Type B pancreatic cell (in vitro differentiated cells): ENCODE data around the gene CHMP5. TPM values are rescaled to one million over a fixed set of nuclear protein-coding genes. Genes with fewer than 3 reads are reported as not detected.
A peak's percentile ranks its signal among the peaks of the same experiment; 100 is the strongest.

Experiments
- DNase-seq: peaks from one replicate; pipeline ENCODE4 v3.0.0; 2021; ENCODE audit warnings: mixed read lengths; ENCODE audit not compliant: unreplicated experiment; ENCODE audit errors: extremely low spot score
- H3K27ac Mint-ChIP-seq: 2 replicates; pipeline ENCODE4 v1.8.0; 2021; ENCODE audit warnings: mild to moderate bottlenecking, mixed read lengths
- H3K27me3 Mint-ChIP-seq: 2 replicates; pipeline ENCODE4 v1.8.0; 2021; ENCODE audit warnings: mixed read lengths
- H3K36me3 Mint-ChIP-seq: 2 replicates; pipeline ENCODE4 v1.8.0; 2021; ENCODE audit warnings: mixed read lengths
- H3K4me1 Mint-ChIP-seq: one replicate; pipeline ENCODE4 v1.8.0; 2021; ENCODE audit warnings: mixed read lengths; ENCODE audit not compliant: unreplicated experiment
- H3K4me3 Mint-ChIP-seq: 2 replicates; pipeline ENCODE4 v1.8.0; 2021; ENCODE audit warnings: mild to moderate bottlenecking, mixed read lengths
- H3K9me3 Mint-ChIP-seq: 2 replicates; pipeline ENCODE4 v1.8.0; 2021; ENCODE audit warnings: mixed read lengths
- total RNA-seq: library from RNA; stranded (reverse); gene quantifications from 2 replicates; pipeline ENCODE4 v1.2.1, GENCODE V29; 2021; ENCODE audit warnings: low replicate concordance
- TF ChIP-seq, protein P1 (sequence below): fragments of 200-600 bp; sonication (generic); conservative IDR thresholded peaks from 2 replicates; pipeline ENCODE4 v1.5.0; 2021; ENCODE audit warnings: antibody characterized with exemption, mild to moderate bottlenecking

CHMP5 gene
- total RNA-seq, 1 donor from 2014 or later, result 51.4 TPM

DNA sequence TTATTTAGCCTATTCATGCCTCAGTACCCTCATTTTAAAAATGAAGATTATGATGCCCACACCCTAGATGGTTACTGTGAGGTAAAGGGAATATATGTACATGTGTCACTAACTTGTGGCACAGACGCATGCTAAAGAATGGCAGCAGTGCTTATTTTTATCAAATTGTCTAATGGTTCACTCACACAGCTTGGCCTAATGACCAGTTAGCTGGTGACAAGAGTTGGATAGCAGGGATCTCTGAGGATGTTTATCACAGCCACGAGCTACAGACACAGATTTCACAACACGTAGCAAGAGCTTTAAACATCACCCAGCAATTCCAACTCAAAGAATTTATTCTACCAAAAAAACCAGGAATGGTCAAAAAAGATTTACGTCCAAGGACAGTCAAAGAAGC is 7.6 kb upstream of the CHMP5 start:
- no peaks in the 10 kb centered on the region for H3K27me3 Mint-ChIP-seq
- no peaks in the 10 kb centered on the region for H3K9me3 Mint-ChIP-seq
- DNase-seq, result no peak
- H3K27ac Mint-ChIP-seq, result no peak overlapping the region
- TF ChIP-seq, protein P1, sequence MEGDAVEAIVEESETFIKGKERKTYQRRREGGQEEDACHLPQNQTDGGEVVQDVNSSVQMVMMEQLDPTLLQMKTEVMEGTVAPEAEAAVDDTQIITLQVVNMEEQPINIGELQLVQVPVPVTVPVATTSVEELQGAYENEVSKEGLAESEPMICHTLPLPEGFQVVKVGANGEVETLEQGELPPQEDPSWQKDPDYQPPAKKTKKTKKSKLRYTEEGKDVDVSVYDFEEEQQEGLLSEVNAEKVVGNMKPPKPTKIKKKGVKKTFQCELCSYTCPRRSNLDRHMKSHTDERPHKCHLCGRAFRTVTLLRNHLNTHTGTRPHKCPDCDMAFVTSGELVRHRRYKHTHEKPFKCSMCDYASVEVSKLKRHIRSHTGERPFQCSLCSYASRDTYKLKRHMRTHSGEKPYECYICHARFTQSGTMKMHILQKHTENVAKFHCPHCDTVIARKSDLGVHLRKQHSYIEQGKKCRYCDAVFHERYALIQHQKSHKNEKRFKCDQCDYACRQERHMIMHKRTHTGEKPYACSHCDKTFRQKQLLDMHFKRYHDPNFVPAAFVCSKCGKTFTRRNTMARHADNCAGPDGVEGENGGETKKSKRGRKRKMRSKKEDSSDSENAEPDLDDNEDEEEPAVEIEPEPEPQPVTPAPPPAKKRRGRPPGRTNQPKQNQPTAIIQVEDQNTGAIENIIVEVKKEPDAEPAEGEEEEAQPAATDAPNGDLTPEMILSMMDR, result no peak
- peaks cover 18% of the 10 kb centered on the region for H3K36me3 Mint-ChIP-seq
- H3K4me3 Mint-ChIP-seq, result no peak overlapping the region
- H3K4me1 Mint-ChIP-seq, result no peaks in the 10 kb centered on the region

DNA sequence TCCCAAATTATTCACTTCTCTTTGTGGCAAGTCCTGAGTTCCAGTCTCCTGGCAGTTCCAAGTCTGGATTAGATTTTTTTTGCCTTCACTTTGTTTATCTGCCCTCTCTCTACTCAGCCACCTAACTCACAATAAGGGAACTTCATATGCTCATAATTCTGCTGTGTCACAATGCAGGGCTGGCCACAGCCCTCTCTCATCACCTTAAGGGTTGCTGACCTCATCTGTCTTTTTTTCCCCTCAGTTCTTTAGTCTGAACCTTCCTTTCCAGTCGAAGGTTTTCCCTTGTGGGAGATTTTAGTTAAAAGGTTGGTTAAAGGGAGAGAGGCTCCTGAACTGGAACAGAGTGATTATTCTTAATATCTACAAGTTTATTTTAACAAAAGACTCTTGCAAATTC is 4.5 kb upstream of the CHMP5 start:
- Mint-ChIP-seq H3K4me3 (no peak overlapping the region), H3K27me3 (no peaks in the 10 kb centered on the region), H3K9me3 (no peaks in the 10 kb centered on the region), H3K4me1 (peaks cover 16% of the 10 kb centered on the region), H3K27ac (no peak overlapping the region), H3K36me3 (peaks cover 25% of the 10 kb centered on the region)
- TF ChIP-seq, protein P1, result no peak
- DNase-seq, result no peak

DNA sequence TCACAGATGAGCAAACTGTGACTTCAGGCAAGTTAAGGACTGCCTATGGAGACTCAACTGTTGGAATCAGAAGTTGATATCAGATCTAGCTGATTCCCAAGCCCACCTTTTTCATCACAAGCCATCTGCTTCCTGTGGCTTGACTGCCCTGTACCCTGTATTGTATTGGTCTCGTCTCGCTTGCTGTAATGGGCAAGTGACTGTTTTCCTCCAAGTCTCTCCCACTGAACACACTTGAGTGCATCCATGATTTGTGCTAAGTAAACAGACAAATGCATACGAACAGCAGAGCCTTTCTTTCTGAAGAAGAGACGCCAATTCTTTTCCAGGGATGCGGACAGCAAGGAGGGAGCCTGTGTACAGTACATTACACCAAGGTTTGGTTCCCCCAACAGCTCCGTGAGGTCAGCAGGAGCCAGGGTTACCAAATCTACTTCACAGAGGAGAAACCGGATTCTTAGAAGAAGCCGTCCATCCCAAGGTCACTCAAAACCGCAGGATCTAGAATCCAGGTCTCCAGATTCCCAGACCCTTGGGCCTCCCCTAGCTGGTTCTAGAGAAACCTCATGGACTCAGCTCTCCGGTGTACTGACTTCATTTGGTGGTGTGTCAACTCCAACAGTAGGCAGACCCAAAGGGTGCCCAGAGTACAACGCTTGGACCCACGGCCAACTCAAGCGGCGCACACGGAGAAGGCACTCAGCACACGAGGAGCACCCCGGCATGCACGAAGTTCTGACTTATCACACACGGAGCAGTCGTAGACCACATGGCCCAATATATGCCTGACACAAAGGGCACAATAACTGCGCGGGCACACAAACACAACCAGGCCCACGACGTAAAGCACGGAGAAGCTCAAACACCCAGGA is 1.5 kb upstream of the CHMP5 start:
- H3K36me3 Mint-ChIP-seq, result peaks cover 19% of the 10 kb centered on the region
- no peaks in the 10 kb centered on the region for H3K9me3 Mint-ChIP-seq
- no peaks in the 10 kb centered on the region for H3K27me3 Mint-ChIP-seq
- H3K4me3 Mint-ChIP-seq, result peak overlapping the region; percentile 98
- TF ChIP-seq, protein P1, result no peak
- H3K27ac Mint-ChIP-seq, result peak overlapping the region; percentile 89
- peaks cover 17% of the 10 kb centered on the region for H3K4me1 Mint-ChIP-seq
- no peak for DNase-seq

DNA sequence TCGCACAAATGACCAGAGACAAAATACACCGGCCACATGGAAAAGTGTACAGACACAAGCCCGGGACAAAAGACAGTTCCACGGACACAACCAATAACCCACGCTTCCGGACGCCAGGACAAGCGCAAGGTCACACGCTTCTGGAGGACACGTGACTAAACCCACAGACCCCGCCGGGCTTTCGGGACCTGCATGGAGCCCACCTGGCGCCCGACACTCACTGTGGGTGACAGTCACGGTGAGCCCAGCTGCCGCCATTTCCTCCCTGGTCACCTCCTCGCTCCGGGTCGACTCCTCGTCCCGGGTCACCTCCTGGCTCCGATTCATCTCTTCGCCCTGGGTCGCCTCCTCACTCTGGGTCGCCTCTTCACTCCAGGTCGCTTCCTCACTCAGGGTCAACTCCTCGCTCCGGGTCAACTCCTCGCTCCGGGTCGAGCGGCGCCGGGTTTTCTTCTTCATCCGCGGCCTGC is 811 bp upstream of the CHMP5 start:
- Mint-ChIP-seq H3K36me3 (peaks cover 15% of the 10 kb centered on the region), H3K4me3 (peak overlapping the region; percentile 98), H3K9me3 (no peaks in the 10 kb centered on the region), H3K4me1 (peaks cover 17% of the 10 kb centered on the region), H3K27ac (peak overlapping the region; percentile 89), H3K27me3 (no peaks in the 10 kb centered on the region)
- TF ChIP-seq, protein P1, result no peak
- no peak for DNase-seq

DNA sequence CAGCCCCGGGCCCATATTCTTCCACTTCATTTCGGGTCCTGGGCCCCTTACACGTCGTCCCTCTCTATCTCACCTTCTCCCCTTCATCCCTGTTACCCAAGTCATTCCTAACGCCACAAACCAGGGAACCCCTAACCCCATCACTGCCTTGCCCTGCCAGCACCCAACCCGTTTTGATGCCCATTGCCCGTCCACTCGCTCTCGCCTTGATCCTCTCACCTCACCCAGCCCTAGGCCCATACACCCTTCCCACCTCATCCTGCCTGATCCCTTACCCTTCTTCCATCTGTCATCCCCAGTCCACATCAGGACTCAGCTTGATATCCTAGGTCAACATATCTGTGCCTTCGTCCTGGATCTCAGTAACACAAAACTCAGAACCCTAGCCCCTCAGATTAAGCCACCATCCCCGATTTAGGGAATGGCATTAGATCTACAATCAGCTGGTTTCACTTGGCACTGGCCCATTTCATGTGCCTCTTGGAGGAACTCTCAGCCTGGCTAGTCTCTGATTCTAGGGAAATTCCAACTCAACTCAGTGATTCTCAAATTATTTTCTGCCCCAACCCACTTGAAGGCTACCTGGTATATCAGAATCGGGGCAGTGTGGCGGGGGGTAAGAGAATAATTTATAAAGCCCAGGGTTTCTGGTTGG is 489 bp downstream of the CHMP5 start:
- H3K27me3 Mint-ChIP-seq, result no peaks in the 10 kb centered on the region
- peaks cover 10% of the 10 kb centered on the region for H3K36me3 Mint-ChIP-seq
- DNase-seq, result no peak
- H3K9me3 Mint-ChIP-seq, result no peaks in the 10 kb centered on the region
- peak overlapping the region; percentile 94 for H3K27ac Mint-ChIP-seq
- H3K4me3 Mint-ChIP-seq, result peak overlapping the region; percentile 96
- peaks cover 17% of the 10 kb centered on the region for H3K4me1 Mint-ChIP-seq
- TF ChIP-seq, protein P1, result no peak
